Activated CD4-positive, CD25-positive, alpha-beta regulatory T cell (primary cell): Measurements from ENCODE around the gene USP12.
"Not testable (repeated sequence)": the region's sequence is repeated elsewhere in the genome, so short reads cannot be mapped to it uniquely, and the experiment has no call there.

Experiments used
- DNase-seq, 4 experiments: peaks; one replicate each; lab custom pipeline; 2025; lab: John Stamatoyannopoulos, UW

The USP12 gene

GRCh38 chr13:27151798-27152599 is 19.6 kb downstream of the USP12 start:
- DNase-seq: no peak

GRCh38 chr13:27149702-27150101 is 21.9 kb downstream of the USP12 start:
- DNase-seq: no peak

- no peak for DNase-seq
Measured at GRCh38 chr13:27148900-27149299, 22.7 kb downstream of the USP12 start.

GRCh38 chr13:27147530-27148170 is 24.0 kb downstream of the USP12 start:
- DNase-seq: no peak

GRCh38 chr13:27141746-27142145 is 29.9 kb downstream of the USP12 start:
- DNase-seq: no peak

GRCh38 chr13:27141159-27141558 is 30.5 kb downstream of the USP12 start:
- not testable (repeated sequence) for DNase-seq

- DNase-seq: no peak
Measured at GRCh38 chr13:27140060-27140459, 31.6 kb downstream of the USP12 start.

GRCh38 chr13:27139565-27139964 is 32.0 kb downstream of the USP12 start:
- no peak for DNase-seq

- no peak for DNase-seq
Measured at GRCh38 chr13:27138457-27139093, 33.0 kb downstream of the USP12 start.

GRCh38 chr13:27137759-27138158 is 33.9 kb downstream of the USP12 start:
- DNase-seq: no peak

GRCh38 chr13:27135023-27135422 is 36.6 kb downstream of the USP12 start:
- no peak for DNase-seq

- no peak for DNase-seq
Measured at GRCh38 chr13:27133889-27134288, 37.7 kb downstream of the USP12 start.

GRCh38 chr13:27132538-27132937 is 39.1 kb downstream of the USP12 start:
- no peak for DNase-seq

- DNase-seq: no peak
Measured at GRCh38 chr13:27131906-27132305, 39.7 kb downstream of the USP12 start.

- DNase-seq: peak; percentile 30 to 37 (median 36)
Measured at GRCh38 chr13:27130979-27131623, 40.5 kb downstream of the USP12 start.

GRCh38 chr13:27130223-27130978 is 41.2 kb downstream of the USP12 start:
- DNase-seq: no peak

GRCh38 chr13:27128825-27129627 is 42.6 kb downstream of the USP12 start:
- DNase-seq: no peak

- no peak for DNase-seq
Measured at GRCh38 chr13:27126859-27127258, 44.8 kb downstream of the USP12 start.

- no peak for DNase-seq
Measured at GRCh38 chr13:27125357-27126282, 46.0 kb downstream of the USP12 start.

GRCh38 chr13:27124571-27124970 is 47.0 kb downstream of the USP12 start:
- no peak for DNase-seq
